HG03439 (cell line): ENCODE measurements around the gene AQP7.
A peak's percentile ranks its signal among the peaks of the same experiment; 100 is the strongest.
"Not testable (repeated sequence)": the region's sequence is repeated elsewhere in the genome, so short reads cannot be mapped to it uniquely, and the experiment has no call there.

Source experiments
- ATAC-seq: cut with Tn5 transposase; IDR thresholded peaks from one replicate; pipeline ENCODE4 v1.9.1; 2021; ENCODE audit warnings: mild to moderate bottlenecking, moderate library complexity; ENCODE audit not compliant: unreplicated experiment

AQP7 gene

GRCh38 chr9:33402371-33402770, at the start of gene AQP7:
AQP7 (minus strand) TSS chr9:33402568; CDS start chr9:33401262, 1,306 bp downstream.
- not testable (repeated sequence) for ATAC-seq

GRCh38 chr9:33450621-33451146, 48.3 kb upstream of the AQP7 start:
- no peak for ATAC-seq

- no peak for ATAC-seq
Observed at GRCh38 chr9:33449715-33450114, 47.3 kb upstream of the AQP7 start.

GRCh38 chr9:33447799-33448553, 45.6 kb upstream of the AQP7 start:
- peak; percentile 1 for ATAC-seq

GRCh38 chr9:33446946-33447798, 44.8 kb upstream of the AQP7 start, which contains the start of gene AQP3:
AQP3 (minus strand) TSS chr9:33447593; CDS start chr9:33447530, 63 bp downstream.
- peak; percentile 41 for ATAC-seq

- ATAC-seq, result peak; percentile 73
Observed at GRCh38 chr9:33446240-33446945, 44.0 kb upstream of the AQP7 start.

- no peak for ATAC-seq
Observed at GRCh38 chr9:33445389-33446239, 43.2 kb upstream of the AQP7 start.

GRCh38 chr9:33443464-33444154, 41.2 kb upstream of the AQP7 start:
- no peak for ATAC-seq

- ATAC-seq, result no peak
Observed at GRCh38 chr9:33443047-33443446, 40.7 kb upstream of the AQP7 start.

GRCh38 chr9:33442125-33442524, 39.8 kb upstream of the AQP7 start:
- no peak for ATAC-seq

GRCh38 chr9:33440609-33441008, 38.2 kb upstream of the AQP7 start:
- ATAC-seq, result no peak

- no peak for ATAC-seq
Observed at GRCh38 chr9:33440204-33440603, 37.8 kb upstream of the AQP7 start.

- ATAC-seq, result no peak
Observed at GRCh38 chr9:33439731-33440130, 37.4 kb upstream of the AQP7 start.

GRCh38 chr9:33438926-33439680, 36.7 kb upstream of the AQP7 start:
- ATAC-seq, result no peak

GRCh38 chr9:33437898-33438297, 35.5 kb upstream of the AQP7 start:
- no peak for ATAC-seq

GRCh38 chr9:33437205-33437604, 34.8 kb upstream of the AQP7 start:
- ATAC-seq, result no peak

- ATAC-seq, result no peak
Observed at GRCh38 chr9:33436445-33436844, 34.1 kb upstream of the AQP7 start.

- ATAC-seq, result no peak
Observed at GRCh38 chr9:33435821-33436277, 33.5 kb upstream of the AQP7 start.
